Prostate gland (tissue), 2 donors: ENCODE measurements around the gene BATF3. TPM values are rescaled to one million over a fixed set of nuclear protein-coding genes. Genes with fewer than 3 reads are reported as not detected.

Source experiments
- DNase-seq: peaks from one replicate; pipeline ENCODE4 v3.0.0-alpha.2; 2019; ENCODE audit warnings: low spot score
- H3K27ac ChIP-seq, 2 donors: fragments of 200-600 bp; sonication (generic); 2 replicates each; pipeline ENCODE4 v1.5.1; 2017 to 2019
- H3K27me3 ChIP-seq: fragments of 200-600 bp; sonication (generic); replicated peaks from 2 replicates; pipeline ENCODE4 v1.5.1; 2019; ENCODE audit not compliant: insufficient read depth
- H3K36me3 ChIP-seq, 2 donors: fragments of 200-600 bp; sonication (generic); 1 replicate in 1 of 2; 2 replicates in 1 of 2; pipeline versions ENCODE4 v1.5.1 to v1.8.1; 2017 to 2019
- H3K4me1 ChIP-seq: fragments of 200-600 bp; sonication (generic); replicated peaks from 2 replicates; pipeline ENCODE4 v1.5.1; 2019
- H3K4me3 ChIP-seq, 2 donors: fragments of 200-600 bp; sonication (generic); 2 replicates each; pipeline ENCODE4 v1.5.1; 2017 to 2019
- H3K9me3 ChIP-seq: fragments of 200-600 bp; sonication (generic); 2 replicates; pipeline ENCODE4 v1.5.1; 2017
- CTCF ChIP-seq, 4 experiments: fragments of 200-600 bp in 2 of 4; fragments of 450-650 bp in 2 of 4; sonication (generic) in 2 of 4; IDR thresholded peaks; 1 replicate in 3 of 4; 2 replicates in 1 of 4; pipeline ENCODE4 v1.5.1; 2016 to 2019; ENCODE audit warnings: antibody characterized with exemption in 4 of 4, mild to moderate bottlenecking in 2 of 4, moderate library complexity in 2 of 4
- POLR2A ChIP-seq: fragments of 450-650 bp; IDR thresholded peaks from one replicate; pipeline ENCODE4 v1.6.1; 2016; ENCODE audit warnings: antibody characterized with exemption, mild to moderate bottlenecking
- POLR2AphosphoS5 ChIP-seq: sonication (generic); formaldehyde crosslinking; IDR thresholded peaks from one replicate; pipeline ENCODE4 v1.6.1; 2017; ENCODE audit warnings: antibody characterized with exemption
- WGBS: methylation state at CpG from one replicate; pipeline ENCODE4 v1.1.5; 2018; 5-methylcytosine and 5-hydroxymethylcytosine counted together
- intact Hi-C: fragments of 100-400 bp; cut with DNase I; formaldehyde crosslinking; loops from one replicate; pipeline ENCODE4 v1.14.2; 2022
- total RNA-seq, 2 donors: library from RNA; depleted of rRNA; stranded (reverse); fragments of >200 nt; gene quantifications; one replicate each; pipeline ENCODE4 v1.1.0, GENCODE V29; 2016

The BATF3 gene
- total RNA-seq, 2 donors from 2014 or later = 4.0 TPM; not detected in 1

GRCh38 chr1:212692774-212693644, 6.6 kb downstream of the BATF3 start:
- Histone ChIP-seq H3K27ac (no peak overlapping the region), H3K4me3 (no peak overlapping the region), H3K27me3 (no peaks in the 10 kb centered on the region), H3K9me3 (no peaks in the 10 kb centered on the region), H3K4me1 (no peaks in the 10 kb centered on the region), H3K36me3 (no peaks in the 10 kb centered on the region)
- TF ChIP-seq POLR2AphosphoS5 (no peak), POLR2A (no peak), CTCF (IDR thresholded peaks at IDR 0.05) (no peak)
- intact Hi-C loops = no loop called here
- WGBS = 97% methylated on average over 9 of the region's 9 CpGs
- DNase-seq = no peak

- intact Hi-C loops = no loop called here
- no peak for TF ChIP-seq POLR2AphosphoS5
- TF ChIP-seq CTCF (IDR thresholded peaks at IDR 0.05) = no peak
- TF ChIP-seq POLR2A = no peak
- Histone ChIP-seq H3K4me3 (no peak overlapping the region), H3K36me3 (no peaks in the 10 kb centered on the region), H3K27ac (no peak overlapping the region), H3K9me3 (no peaks in the 10 kb centered on the region), H3K4me1 (no peaks in the 10 kb centered on the region), H3K27me3 (no peaks in the 10 kb centered on the region)
- DNase-seq = no peak
- WGBS = 76% methylated on average over 9 of the region's 9 CpGs
Observed at GRCh38 chr1:212691561-212692071, 8.0 kb downstream of the BATF3 start.

GRCh38 chr1:212690816-212691403, 8.7 kb downstream of the BATF3 start:
- no peaks in the 10 kb centered on the region for H3K27me3 ChIP-seq
- H3K9me3 ChIP-seq = no peaks in the 10 kb centered on the region
- intact Hi-C loops = no loop called here
- TF ChIP-seq POLR2AphosphoS5 (no peak), CTCF (IDR thresholded peaks at IDR 0.05) (no peak), POLR2A (no peak)
- H3K4me1 ChIP-seq = no peaks in the 10 kb centered on the region
- 90% methylated on average over 4 of the region's 4 CpGs for WGBS
- H3K4me3 ChIP-seq = no peak overlapping the region
- H3K36me3 ChIP-seq = no peaks in the 10 kb centered on the region
- H3K27ac ChIP-seq = no peak overlapping the region
- DNase-seq = no peak

GRCh38 chr1:212689758-212690529, 9.7 kb downstream of the BATF3 start:
- Histone ChIP-seq H3K27me3 (no peaks in the 10 kb centered on the region), H3K27ac (no peak overlapping the region), H3K9me3 (no peaks in the 10 kb centered on the region), H3K4me3 (no peak overlapping the region), H3K36me3 (no peaks in the 10 kb centered on the region), H3K4me1 (no peaks in the 10 kb centered on the region)
- TF ChIP-seq POLR2A (no peak), CTCF (IDR thresholded peaks at IDR 0.05) (no peak), POLR2AphosphoS5 (no peak)
- 58% methylated on average over 12 of the region's 12 CpGs for WGBS
- no peak for DNase-seq
- intact Hi-C loops = no loop called here
